Panc1 (cell line): ENCODE measurements around the gene TTLL12.

Experiments
- POLR2AphosphoS5 ChIP-seq: IDR thresholded peaks from 2 replicates; pipeline ENCODE4 v1.6.1; 2012; ENCODE audit warnings: mild to moderate bottlenecking, low read depth, low read length, moderate library complexity
- SIN3A ChIP-seq: IDR thresholded peaks from 2 replicates; pipeline ENCODE4 v1.6.1; 2012; ENCODE audit warnings: low read depth, mild to moderate bottlenecking, low read length, moderate library complexity, borderline replicate concordance; ENCODE audit not compliant: insufficient read depth
- TCF7L2 ChIP-seq: IDR thresholded peaks from 2 replicates; pipeline ENCODE4 v1.6.1; 2011; ENCODE audit warnings: mild to moderate bottlenecking, low read depth, low read length, inconsistent platforms
- TF ChIP-seq, protein P1 (sequence below): fragments of 450-650 bp; IDR thresholded peaks from 2 replicates; pipeline ENCODE4 v1.5.1; 2017; ENCODE audit warnings: mild to moderate bottlenecking

DNA sequence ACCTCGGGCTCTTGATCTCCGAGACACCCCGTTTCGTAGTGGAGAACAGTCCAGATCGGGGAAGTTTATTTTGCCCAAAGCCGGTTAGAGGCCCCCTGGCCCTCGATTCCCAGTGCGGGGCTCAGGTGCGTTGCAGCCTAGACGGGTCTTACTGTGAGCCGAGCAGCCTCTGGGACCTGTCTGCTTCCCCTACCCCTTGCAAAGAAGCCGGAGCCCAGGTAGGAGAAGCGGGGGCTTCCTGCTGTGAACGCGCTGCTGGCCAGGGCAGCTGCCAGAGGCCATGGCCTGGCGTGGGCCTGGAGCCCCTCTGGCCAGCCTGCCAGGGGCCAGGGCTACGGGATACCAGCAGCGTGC is 35.0 kb downstream of the TTLL12 start:
- TF ChIP-seq TCF7L2 (no peak), POLR2AphosphoS5 (no peak), SIN3A (no peak)
- TF ChIP-seq, protein P1, sequence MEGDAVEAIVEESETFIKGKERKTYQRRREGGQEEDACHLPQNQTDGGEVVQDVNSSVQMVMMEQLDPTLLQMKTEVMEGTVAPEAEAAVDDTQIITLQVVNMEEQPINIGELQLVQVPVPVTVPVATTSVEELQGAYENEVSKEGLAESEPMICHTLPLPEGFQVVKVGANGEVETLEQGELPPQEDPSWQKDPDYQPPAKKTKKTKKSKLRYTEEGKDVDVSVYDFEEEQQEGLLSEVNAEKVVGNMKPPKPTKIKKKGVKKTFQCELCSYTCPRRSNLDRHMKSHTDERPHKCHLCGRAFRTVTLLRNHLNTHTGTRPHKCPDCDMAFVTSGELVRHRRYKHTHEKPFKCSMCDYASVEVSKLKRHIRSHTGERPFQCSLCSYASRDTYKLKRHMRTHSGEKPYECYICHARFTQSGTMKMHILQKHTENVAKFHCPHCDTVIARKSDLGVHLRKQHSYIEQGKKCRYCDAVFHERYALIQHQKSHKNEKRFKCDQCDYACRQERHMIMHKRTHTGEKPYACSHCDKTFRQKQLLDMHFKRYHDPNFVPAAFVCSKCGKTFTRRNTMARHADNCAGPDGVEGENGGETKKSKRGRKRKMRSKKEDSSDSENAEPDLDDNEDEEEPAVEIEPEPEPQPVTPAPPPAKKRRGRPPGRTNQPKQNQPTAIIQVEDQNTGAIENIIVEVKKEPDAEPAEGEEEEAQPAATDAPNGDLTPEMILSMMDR = no peak
